Prostate gland (tissue), 2 donors: ENCODE results near the gene PIK3C3. TPM values are rescaled to one million over a fixed set of nuclear protein-coding genes. Genes with fewer than 3 reads are reported as not detected.

Experiments
- DNase-seq: peaks from one replicate; pipeline ENCODE4 v3.0.0-alpha.2; 2019; ENCODE audit warnings: low spot score
- H3K27ac ChIP-seq, 2 donors: fragments of 200-600 bp; sonication (generic); 2 replicates each; pipeline ENCODE4 v1.5.1; 2017 to 2019
- H3K27me3 ChIP-seq: fragments of 200-600 bp; sonication (generic); replicated peaks from 2 replicates; pipeline ENCODE4 v1.5.1; 2019; ENCODE audit not compliant: insufficient read depth
- H3K36me3 ChIP-seq, 2 donors: fragments of 200-600 bp; sonication (generic); 1 replicate in 1 of 2; 2 replicates in 1 of 2; pipeline versions ENCODE4 v1.5.1 to v1.8.1; 2017 to 2019
- H3K4me1 ChIP-seq: fragments of 200-600 bp; sonication (generic); replicated peaks from 2 replicates; pipeline ENCODE4 v1.5.1; 2019
- H3K4me3 ChIP-seq, 2 donors: fragments of 200-600 bp; sonication (generic); 2 replicates each; pipeline ENCODE4 v1.5.1; 2017 to 2019
- H3K9me3 ChIP-seq: fragments of 200-600 bp; sonication (generic); 2 replicates; pipeline ENCODE4 v1.5.1; 2017
- CTCF ChIP-seq, 4 experiments: fragments of 200-600 bp in 2 of 4; fragments of 450-650 bp in 2 of 4; sonication (generic) in 2 of 4; IDR thresholded peaks; 1 replicate in 3 of 4; 2 replicates in 1 of 4; pipeline ENCODE4 v1.5.1; 2016 to 2019; ENCODE audit warnings: antibody characterized with exemption in 4 of 4, mild to moderate bottlenecking in 2 of 4, moderate library complexity in 2 of 4
- POLR2A ChIP-seq: fragments of 450-650 bp; IDR thresholded peaks from one replicate; pipeline ENCODE4 v1.6.1; 2016; ENCODE audit warnings: antibody characterized with exemption, mild to moderate bottlenecking
- POLR2AphosphoS5 ChIP-seq: sonication (generic); formaldehyde crosslinking; IDR thresholded peaks from one replicate; pipeline ENCODE4 v1.6.1; 2017; ENCODE audit warnings: antibody characterized with exemption
- WGBS: methylation state at CpG from one replicate; pipeline ENCODE4 v1.1.5; 2018; 5-methylcytosine and 5-hydroxymethylcytosine counted together
- intact Hi-C: fragments of 100-400 bp; cut with DNase I; formaldehyde crosslinking; loops from one replicate; pipeline ENCODE4 v1.14.2; 2022
- total RNA-seq, 2 donors: library from RNA; depleted of rRNA; stranded (reverse); fragments of >200 nt; gene quantifications; one replicate each; pipeline ENCODE4 v1.1.0, GENCODE V29; 2016

PIK3C3 gene
- total RNA-seq, 2 donors from 2014 or later: 42.8 to 48.1 TPM

- Histone ChIP-seq H3K36me3 (no peaks in the 10 kb centered on the region), H3K27ac (no peak overlapping the region), H3K27me3 (no peaks in the 10 kb centered on the region), H3K9me3 (no peaks in the 10 kb centered on the region), H3K4me3 (no peak overlapping the region), H3K4me1 (no peaks in the 10 kb centered on the region)
- no peak for DNase-seq
- no peak for TF ChIP-seq POLR2AphosphoS5
- no peak for TF ChIP-seq POLR2A
- no peak for TF ChIP-seq CTCF (IDR thresholded peaks at IDR 0.05)
- intact Hi-C loops: no loop called here
- WGBS: 87% methylated on average over 4 of the region's 4 CpGs
Observed at GRCh38 chr18:42086288-42086687, 131.3 kb downstream of the PIK3C3 start.

GRCh38 chr18:42087235-42087634, 132.2 kb downstream of the PIK3C3 start:
- Histone ChIP-seq H3K27me3 (no peaks in the 10 kb centered on the region), H3K4me3 (no peak overlapping the region), H3K27ac (no peak overlapping the region), H3K4me1 (no peaks in the 10 kb centered on the region), H3K36me3 (no peaks in the 10 kb centered on the region), H3K9me3 (no peaks in the 10 kb centered on the region)
- 83% methylated on average over 7 of the region's 7 CpGs for WGBS
- DNase-seq: no peak
- intact Hi-C loops: no loop called here
- no peak for TF ChIP-seq POLR2A
- TF ChIP-seq CTCF (IDR thresholded peaks at IDR 0.05): no peak
- TF ChIP-seq POLR2AphosphoS5: no peak

- no peak for DNase-seq
- Histone ChIP-seq H3K4me3 (no peak overlapping the region), H3K27ac (no peak overlapping the region), H3K4me1 (no peaks in the 10 kb centered on the region), H3K36me3 (no peaks in the 10 kb centered on the region), H3K27me3 (no peaks in the 10 kb centered on the region), H3K9me3 (no peaks in the 10 kb centered on the region)
- no peak for TF ChIP-seq POLR2AphosphoS5
- TF ChIP-seq POLR2A: no peak
- TF ChIP-seq CTCF (IDR thresholded peaks at IDR 0.05): no peak
- WGBS: 83% methylated on average over 4 of the region's 4 CpGs
- intact Hi-C loops: no loop called here
Observed at GRCh38 chr18:42087876-42088275, 132.8 kb downstream of the PIK3C3 start.

DNA sequence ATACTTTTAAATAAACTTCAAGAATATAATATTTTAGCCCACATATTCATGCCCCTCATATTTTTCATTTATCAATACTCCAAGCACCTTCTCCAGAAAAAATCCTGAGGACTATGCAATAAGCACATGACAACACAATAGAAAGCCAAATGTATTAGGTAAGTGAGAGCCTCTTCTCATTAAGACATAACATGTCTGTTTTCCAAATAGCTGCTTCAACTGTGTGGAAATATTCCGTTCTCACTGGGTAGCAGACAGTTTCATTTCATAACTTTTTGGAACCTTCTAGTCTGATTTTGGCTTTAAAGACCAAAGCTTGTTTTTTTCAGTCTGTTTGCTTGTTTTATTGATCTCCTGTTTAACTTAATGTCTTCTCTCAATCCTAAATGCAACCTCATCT, 137.8 kb downstream of the PIK3C3 start:
- Histone ChIP-seq H3K27me3 (no peaks in the 10 kb centered on the region), H3K27ac (no peak overlapping the region), H3K9me3 (no peaks in the 10 kb centered on the region), H3K4me1 (no peaks in the 10 kb centered on the region), H3K36me3 (no peaks in the 10 kb centered on the region), H3K4me3 (no peak overlapping the region)
- intact Hi-C loops: no loop called here
- WGBS: 61% methylated on average over 1 of the region's 1 CpG
- no peak for TF ChIP-seq POLR2A
- no peak for TF ChIP-seq CTCF (IDR thresholded peaks at IDR 0.05)
- no peak for TF ChIP-seq POLR2AphosphoS5
- no peak for DNase-seq

GRCh38 chr18:42094875-42095274, 139.8 kb downstream of the PIK3C3 start:
- Histone ChIP-seq H3K4me1 (no peaks in the 10 kb centered on the region), H3K9me3 (no peaks in the 10 kb centered on the region), H3K27ac (no peak overlapping the region), H3K27me3 (no peaks in the 10 kb centered on the region), H3K4me3 (no peak overlapping the region), H3K36me3 (no peaks in the 10 kb centered on the region)
- no peak for DNase-seq
- TF ChIP-seq CTCF (IDR thresholded peaks at IDR 0.05): no peak
- TF ChIP-seq POLR2AphosphoS5: no peak
- TF ChIP-seq POLR2A: no peak
- intact Hi-C loops: no loop called here
